Lower lobe of right lung (tissue), 2 donors: ENCODE data around the gene UNKL. TPM values are rescaled to one million over a fixed set of nuclear protein-coding genes. Genes with fewer than 3 reads are reported as not detected.
A peak's percentile ranks its signal among the peaks of the same experiment; 100 is the strongest.

ENCODE experiments used
- ATAC-seq, 2 donors: fragments of 200-7000 bp; cut with Tn5 transposase; one replicate each; pipeline ENCODE4 v1.9.1; 2020 to 2022; ENCODE audit warnings: mild to moderate bottlenecking in 2 of 2, moderate library complexity in 2 of 2
- DNase-seq: peaks from one replicate; pipeline ENCODE4 v3.0.0-alpha.2; 2020
- H3K27ac ChIP-seq: fragments of 200-600 bp; one replicate; pipeline ENCODE4 v1.8.0; 2022
- H3K27me3 ChIP-seq: fragments of 200-600 bp; one replicate; pipeline ENCODE4 v1.8.0; 2022; ENCODE audit warnings: low read depth
- H3K36me3 ChIP-seq: fragments of 200-600 bp; one replicate; pipeline ENCODE4 v1.8.0; 2022; ENCODE audit warnings: mild to moderate bottlenecking
- H3K4me1 ChIP-seq: fragments of 200-600 bp; one replicate; pipeline ENCODE4 v1.8.0; 2022
- H3K4me3 ChIP-seq: fragments of 200-600 bp; one replicate; pipeline ENCODE4 v1.8.0; 2022; ENCODE audit warnings: mild to moderate bottlenecking
- H3K9me3 ChIP-seq: fragments of 200-600 bp; one replicate; pipeline ENCODE4 v1.8.0; 2022
- CTCF ChIP-seq: fragments of 200-600 bp; IDR thresholded peaks from one replicate; pipeline ENCODE4 v1.8.0; 2022; ENCODE audit warnings: antibody characterized with exemption, mild to moderate bottlenecking
- intact Hi-C: fragments of 100-400 bp; cut with DNase I; formaldehyde crosslinking; loops from one replicate; pipeline ENCODE4 v1.11.0; 2022
- total RNA-seq: library from RNA; stranded (reverse); fragmentation: NEBNext Ultra II Directional; extraction: Animal tissue kit (Norgen Biotek cat#: 25700); gene quantifications from one replicate; pipeline ENCODE4 v1.2.1, GENCODE V29; 2021
- donor health status: DM: no; HTN: yes; CAD: no; lungs with severe emphysema.

UNKL gene
- total RNA-seq, 1 donor from 2014 or later, result 23.1 TPM

- intact Hi-C loops, result no loop called here
- no peak for TF ChIP-seq CTCF
- Histone ChIP-seq H3K36me3 (peaks cover 37% of the 10 kb centered on the region), H3K4me1 (peaks cover 14% of the 10 kb centered on the region), H3K4me3 (no peak overlapping the region), H3K27me3 (no peaks in the 10 kb centered on the region), H3K27ac (no peak overlapping the region), H3K9me3 (no peaks in the 10 kb centered on the region)
- DNase-seq (no peak), ATAC-seq (no peak)
These were observed 39.8 kb downstream of the UNKL start for GRCh38 chr16:1374418-1375297.

- H3K4me1 ChIP-seq, result no peaks in the 10 kb centered on the region
- peaks cover 52% of the 10 kb centered on the region for H3K36me3 ChIP-seq
- H3K27me3 ChIP-seq, result no peaks in the 10 kb centered on the region
- no peak for TF ChIP-seq CTCF
- intact Hi-C loops, result no loop called here
- ATAC-seq, result no peak
- H3K27ac ChIP-seq, result no peak overlapping the region
- H3K4me3 ChIP-seq, result no peak overlapping the region
- DNase-seq, result no peak
- no peaks in the 10 kb centered on the region for H3K9me3 ChIP-seq
These were observed 42.1 kb downstream of the UNKL start for GRCh38 chr16:1372292-1372950.

GRCh38 chr16:1371054-1371978 lies 43.2 kb downstream of the UNKL start:
- Histone ChIP-seq H3K9me3 (no peaks in the 10 kb centered on the region), H3K27ac (no peak overlapping the region), H3K4me3 (no peak overlapping the region), H3K27me3 (no peaks in the 10 kb centered on the region), H3K4me1 (no peaks in the 10 kb centered on the region), H3K36me3 (peaks cover 61% of the 10 kb centered on the region)
- intact Hi-C loops, result no loop called here
- DNase-seq, result peak; percentile 46
- no peak for ATAC-seq
- TF ChIP-seq CTCF, result no peak

GRCh38 chr16:1367486-1368174 lies 46.9 kb downstream of the UNKL start:
- no peaks in the 10 kb centered on the region for H3K27me3 ChIP-seq
- peaks cover 82% of the 10 kb centered on the region for H3K36me3 ChIP-seq
- H3K4me1 ChIP-seq, result no peaks in the 10 kb centered on the region
- intact Hi-C loops, result no loop called here
- no peaks in the 10 kb centered on the region for H3K9me3 ChIP-seq
- ATAC-seq, result no peak
- DNase-seq, result no peak
- no peak overlapping the region for H3K27ac ChIP-seq
- TF ChIP-seq CTCF, result no peak
- no peak overlapping the region for H3K4me3 ChIP-seq
